ENCODE results near the gene NR2F1.

GRCh38 chr5:93621327-93621798 lies 38.3 kb downstream of the NR2F1 start:
- TF ChIP-seq CTCF (conservative IDR thresholded peaks at IDR 0.05; ENCODE audit: low read depth, low read length) (no peak), EZH2phosphoT487 (IDR thresholded peaks at IDR 0.05; ENCODE audit: borderline replicate concordance, low read length) (no peak)
